Measurements from ENCODE around the gene WDR37.

Gene WDR37

GRCh38 chr10:1133495-1134045, 77.4 kb downstream of the WDR37 start:
- TF ChIP-seq TAF1 (IDR thresholded peaks at IDR 0.05; ENCODE audit: borderline replicate concordance, low read depth, low read length) (no peak), POLR2A (IDR thresholded peaks at IDR 0.05; ENCODE audit: low read depth, low read length) (no peak), POLR2AphosphoS5 (IDR thresholded peaks at IDR 0.05; ENCODE audit: low read depth, low read length) (no peak)
- FAIRE-seq (no peak), DNase-seq (ENCODE audit: insufficient read length) (no peak)

DNA sequence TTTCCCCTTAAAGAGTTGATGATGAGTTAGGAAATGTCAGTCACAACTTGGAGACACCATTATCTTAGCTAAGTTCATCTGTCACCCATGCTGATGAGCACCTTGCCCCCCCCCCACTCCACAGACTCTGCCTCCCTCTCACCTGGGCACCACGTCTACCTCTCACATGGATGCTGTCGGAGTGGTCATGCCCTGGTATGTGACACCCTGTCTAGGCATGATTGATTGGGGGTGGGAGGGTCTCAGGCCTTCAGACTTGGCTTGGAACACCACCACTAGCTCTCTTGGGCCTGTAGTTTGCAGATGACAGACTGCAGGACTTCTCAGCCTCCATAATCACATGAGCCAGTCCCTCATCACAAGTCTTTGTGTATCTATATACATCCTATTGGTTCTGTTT, 78.0 kb downstream of the WDR37 start:
- FAIRE-seq (no peak), DNase-seq (ENCODE audit: insufficient read length) (no peak)
- TF ChIP-seq TAF1 (IDR thresholded peaks at IDR 0.05; ENCODE audit: borderline replicate concordance, low read depth, low read length) (no peak), POLR2A (IDR thresholded peaks at IDR 0.05; ENCODE audit: low read depth, low read length) (no peak), POLR2AphosphoS5 (IDR thresholded peaks at IDR 0.05; ENCODE audit: low read depth, low read length) (no peak)

GRCh38 chr10:1136268-1136667, 80.1 kb downstream of the WDR37 start:
- TF ChIP-seq POLR2A (IDR thresholded peaks at IDR 0.05; ENCODE audit: low read depth, low read length): no peak
- TF ChIP-seq POLR2AphosphoS5 (IDR thresholded peaks at IDR 0.05; ENCODE audit: low read depth, low read length): no peak
- FAIRE-seq (no peak), DNase-seq (ENCODE audit: insufficient read length) (no peak)

GRCh38 chr10:1137499-1138163, 81.4 kb downstream of the WDR37 start:
- TF ChIP-seq POLR2A (IDR thresholded peaks at IDR 0.05; ENCODE audit: low read depth, low read length): no peak
- no peak for TF ChIP-seq POLR2AphosphoS5 (IDR thresholded peaks at IDR 0.05; ENCODE audit: low read depth, low read length)
- no peak for TF ChIP-seq TAF1 (IDR thresholded peaks at IDR 0.05; ENCODE audit: borderline replicate concordance, low read depth, low read length)
- DNase-seq (ENCODE audit: insufficient read length) (no peak), FAIRE-seq (no peak)

DNA sequence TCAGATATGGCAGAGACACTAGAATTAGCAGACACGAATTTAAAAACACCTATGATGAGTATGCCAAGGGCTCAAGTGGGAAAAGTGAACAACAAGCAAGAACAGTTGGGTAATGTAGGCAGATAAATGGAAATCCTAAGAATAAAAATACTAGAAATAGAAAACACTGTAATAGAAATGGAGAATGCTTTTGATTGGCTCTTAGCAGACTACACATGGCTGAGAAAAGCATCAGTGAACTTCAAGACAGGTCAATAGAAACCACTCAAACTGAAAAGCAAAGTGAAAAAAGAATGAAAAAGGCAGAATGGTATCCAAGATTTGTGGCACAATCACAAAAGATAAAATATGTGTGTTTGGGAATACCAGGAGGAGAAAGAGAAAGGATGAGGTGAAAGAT, 82.3 kb downstream of the WDR37 start:
- TF ChIP-seq POLR2AphosphoS5 (IDR thresholded peaks at IDR 0.05; ENCODE audit: low read depth, low read length) (no peak), TAF1 (IDR thresholded peaks at IDR 0.05; ENCODE audit: borderline replicate concordance, low read depth, low read length) (no peak), POLR2A (IDR thresholded peaks at IDR 0.05; ENCODE audit: low read depth, low read length) (no peak)
- no peak for FAIRE-seq
- no peak for DNase-seq (ENCODE audit: insufficient read length)

GRCh38 chr10:1141261-1141660, 85.1 kb downstream of the WDR37 start:
- TF ChIP-seq TAF1 (IDR thresholded peaks at IDR 0.05; ENCODE audit: borderline replicate concordance, low read depth, low read length) (no peak), POLR2AphosphoS5 (IDR thresholded peaks at IDR 0.05; ENCODE audit: low read depth, low read length) (no peak), POLR2A (IDR thresholded peaks at IDR 0.05; ENCODE audit: low read depth, low read length) (no peak)
- DNase-seq (ENCODE audit: insufficient read length): no peak
- FAIRE-seq: no peak

DNA sequence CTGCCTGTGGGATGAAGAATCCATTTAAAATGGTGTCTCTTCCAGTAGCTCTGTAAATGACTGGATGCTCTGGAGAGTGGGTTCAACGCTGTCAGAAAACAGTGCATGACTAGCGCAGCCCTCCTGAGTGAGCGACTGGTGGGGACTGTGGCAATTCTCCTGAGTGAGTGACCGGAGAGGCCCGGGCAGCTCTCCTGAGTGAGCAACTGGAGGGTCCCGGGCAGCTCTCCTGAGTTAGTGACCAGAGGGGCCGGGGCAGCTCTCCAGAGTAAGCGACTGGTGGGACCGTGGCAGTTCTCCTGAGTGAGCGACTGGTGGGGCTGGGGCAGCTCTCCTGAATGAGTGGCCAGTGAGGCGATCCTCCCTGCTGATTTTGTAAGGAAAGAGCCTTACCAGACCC, 85.5 kb downstream of the WDR37 start:
- TF ChIP-seq TAF1 (IDR thresholded peaks at IDR 0.05; ENCODE audit: borderline replicate concordance, low read depth, low read length) (no peak), POLR2AphosphoS5 (IDR thresholded peaks at IDR 0.05; ENCODE audit: low read depth, low read length) (no peak), POLR2A (IDR thresholded peaks at IDR 0.05; ENCODE audit: low read depth, low read length) (no peak)
- DNase-seq (ENCODE audit: insufficient read length) (no peak), FAIRE-seq (no peak)

DNA sequence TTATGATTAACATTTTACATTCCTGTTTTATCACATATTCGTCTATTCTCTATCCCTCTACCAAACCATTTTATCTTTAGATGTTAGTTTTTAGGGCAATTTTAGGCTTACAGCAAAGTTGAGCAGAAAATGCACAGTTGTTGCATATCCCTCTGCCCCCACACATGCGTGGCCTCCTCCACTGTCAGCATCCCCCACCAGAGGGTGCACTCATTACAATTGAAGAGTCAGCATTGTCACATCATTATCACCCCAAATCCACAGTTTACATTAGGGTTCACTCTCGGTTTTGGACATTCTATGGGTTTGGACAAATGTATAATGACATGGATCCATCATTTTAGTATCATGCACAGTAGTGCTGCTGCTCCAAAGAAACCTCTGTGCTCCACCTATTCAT, 86.4 kb downstream of the WDR37 start:
- DNase-seq (ENCODE audit: insufficient read length) (no peak), FAIRE-seq (no peak)
- TF ChIP-seq POLR2A (IDR thresholded peaks at IDR 0.05; ENCODE audit: low read depth, low read length) (no peak), POLR2AphosphoS5 (IDR thresholded peaks at IDR 0.05; ENCODE audit: low read depth, low read length) (no peak), TAF1 (IDR thresholded peaks at IDR 0.05; ENCODE audit: borderline replicate concordance, low read depth, low read length) (no peak)

DNA sequence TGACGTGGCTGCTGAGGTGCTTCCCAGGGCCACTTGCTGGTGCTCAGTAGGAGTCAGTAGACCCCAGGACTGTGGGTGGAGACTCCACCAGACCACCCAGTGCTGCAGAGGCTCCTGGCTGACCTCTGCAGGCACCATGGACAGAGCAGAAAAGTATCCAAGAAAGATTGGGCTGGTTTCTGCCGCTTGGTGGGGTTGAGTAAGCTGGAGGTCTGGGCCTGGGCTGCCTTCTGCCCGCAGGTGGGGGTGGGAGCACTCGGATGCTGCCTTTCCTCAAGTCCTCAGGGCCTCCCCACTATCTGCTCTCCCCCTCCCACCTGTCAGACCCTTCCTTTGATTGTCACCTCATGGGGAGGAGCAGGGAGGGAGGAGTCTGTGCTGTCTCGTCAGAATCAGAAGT, 91.6 kb downstream of the WDR37 start:
- no peak for TF ChIP-seq TAF1 (IDR thresholded peaks at IDR 0.05; ENCODE audit: borderline replicate concordance, low read depth, low read length)
- no peak for TF ChIP-seq POLR2A (IDR thresholded peaks at IDR 0.05; ENCODE audit: low read depth, low read length)
- TF ChIP-seq POLR2AphosphoS5 (IDR thresholded peaks at IDR 0.05; ENCODE audit: low read depth, low read length): no peak
- FAIRE-seq (no peak), DNase-seq (ENCODE audit: insufficient read length) (no peak)

GRCh38 chr10:1148855-1149605, 92.8 kb downstream of the WDR37 start:
- no peak for FAIRE-seq

GRCh38 chr10:1149793-1150637, 93.8 kb downstream of the WDR37 start:
- no peak for DNase-seq (ENCODE audit: insufficient read length)
- TF ChIP-seq POLR2A (IDR thresholded peaks at IDR 0.05; ENCODE audit: low read depth, low read length) (no peak), TAF1 (IDR thresholded peaks at IDR 0.05; ENCODE audit: borderline replicate concordance, low read depth, low read length) (no peak)
- no peak for FAIRE-seq

More at GRCh38 chr10:1148855-1149605, 92.8 kb downstream of the WDR37 start:
- TF ChIP-seq POLR2A (IDR thresholded peaks at IDR 0.05; ENCODE audit: low read depth, low read length): no peak
- no peak for TF ChIP-seq POLR2AphosphoS5 (IDR thresholded peaks at IDR 0.05; ENCODE audit: low read depth, low read length)
- TF ChIP-seq TAF1 (IDR thresholded peaks at IDR 0.05; ENCODE audit: borderline replicate concordance, low read depth, low read length): no peak
- no peak for DNase-seq (ENCODE audit: insufficient read length)
